CD8-positive, alpha-beta memory T cell (primary cell): Measurements from ENCODE around the gene ABCD3. TPM values are rescaled to one million over a fixed set of nuclear protein-coding genes. Genes with fewer than 3 reads are reported as not detected.

Experiments
- CTCF ChIA-PET: fragments of 350-600 bp; sonication (Branson Sonifier 250); formaldehyde crosslinking; loops from one replicate; lab custom pipeline; 2021; ENCODE audit warnings: antibody characterized with exemption; lab: Charles Lee
- POLR2A ChIA-PET: fragments of 350-600 bp; sonication (Branson Sonifier 250); formaldehyde crosslinking; loops from one replicate; lab custom pipeline; 2021; ENCODE audit warnings: antibody characterized with exemption; lab: Charles Lee
- DNase-seq, 5 donors: peaks; one replicate each; pipeline versions ENCODE4 v3.0.0 to v3.0.0-alpha.2; 2020 to 2022; ENCODE audit warnings: mixed read lengths in 1 of 5
- H3K27ac ChIP-seq: one replicate; pipeline ENCODE4 v1.7.0; 2013; ENCODE audit warnings: low read depth, mild to moderate bottlenecking, low read length, moderate library complexity
- H3K27me3 ChIP-seq: 2 replicates; pipeline ENCODE4 v1.7.0; 2013; ENCODE audit warnings: low read length, mild to moderate bottlenecking; ENCODE audit not compliant: insufficient read depth, poor library complexity, severe bottlenecking
- H3K36me3 ChIP-seq: 2 replicates; pipeline ENCODE4 v1.7.0; 2013; ENCODE audit warnings: mild to moderate bottlenecking, low read length, moderate library complexity; ENCODE audit not compliant: insufficient read depth
- H3K4me1 ChIP-seq: 2 replicates; pipeline ENCODE4 v1.7.0; 2013; ENCODE audit warnings: mild to moderate bottlenecking, low read length, moderate library complexity; ENCODE audit not compliant: insufficient read depth
- H3K4me3 ChIP-seq: 2 replicates; pipeline ENCODE4 v1.7.0; 2013; ENCODE audit warnings: mild to moderate bottlenecking, low read length
- H3K9me3 ChIP-seq: 2 replicates; pipeline ENCODE4 v1.7.0; 2013; ENCODE audit warnings: mild to moderate bottlenecking, low read length
- H3K27ac Mint-ChIP-seq, 8 donors: one replicate each; pipeline ENCODE4 v1.8.0; 2020 to 2021; ENCODE audit warnings: mixed read lengths in 8 of 8, mild to moderate bottlenecking in 6 of 8, inconsistent platforms in 3 of 8, moderate library complexity in 3 of 8
- H3K27me3 Mint-ChIP-seq, 2 donors: one replicate each; pipeline ENCODE4 v1.8.0; 2020 to 2021; ENCODE audit warnings: mixed read lengths in 2 of 2, mild to moderate bottlenecking in 1 of 2, moderate library complexity in 1 of 2
- H3K36me3 Mint-ChIP-seq, 3 donors: one replicate each; pipeline ENCODE4 v1.8.0; 2020 to 2021; ENCODE audit warnings: mixed read lengths in 3 of 3, inconsistent platforms in 1 of 3, mild to moderate bottlenecking in 1 of 3
- H3K4me1 Mint-ChIP-seq, 3 donors: one replicate each; pipeline ENCODE4 v1.8.0; 2020 to 2021; ENCODE audit warnings: mixed read lengths in 3 of 3, inconsistent platforms in 1 of 3, mild to moderate bottlenecking in 1 of 3
- H3K4me3 Mint-ChIP-seq, 7 donors: one replicate each; pipeline ENCODE4 v1.8.0; 2020 to 2021; ENCODE audit warnings: mixed read lengths in 7 of 7, mild to moderate bottlenecking in 6 of 7, moderate library complexity in 4 of 7, inconsistent platforms in 2 of 7
- H3K9me3 Mint-ChIP-seq, 5 donors: one replicate each; pipeline ENCODE4 v1.8.0; 2020 to 2022; ENCODE audit warnings: mixed read lengths in 5 of 5, mild to moderate bottlenecking in 3 of 5, moderate library complexity in 2 of 5, inconsistent platforms in 1 of 5
- polyA plus RNA-seq: library from polyadenylated mRNA; unstranded; fragments of 300-500 nt; fragmentation: Illumina TruSeq; gene quantifications from one replicate; pipeline ENCODE4 v1.2.3, GENCODE V29; 2021
- total RNA-seq, 2 experiments: library from RNA; stranded (reverse); gene quantifications; one replicate each; pipeline ENCODE4 v1.2.3, GENCODE V29; 2021

Gene ABCD3
- total and polyA plus RNA-seq, 3 experiments from 2014 or later: 28.3 to 38.8 (median 36.7) TPM

GRCh38 chr1:94475232-94475631, 57.0 kb downstream of the ABCD3 start:
- peaks cover 1% of the 10 kb centered on the region for H3K36me3 ChIP-seq
- CTCF ChIA-PET: no interaction called here
- no peak overlapping the region for H3K4me3 ChIP-seq
- H3K27me3 ChIP-seq: no peaks in the 10 kb centered on the region
- H3K4me3 Mint-ChIP-seq: no peak overlapping the region
- DNase-seq: no peak
- no peaks in the 10 kb centered on the region for H3K27me3 Mint-ChIP-seq
- H3K9me3 ChIP-seq: no peaks in the 10 kb centered on the region
- no peaks in the 10 kb centered on the region for H3K9me3 Mint-ChIP-seq
- H3K27ac ChIP-seq: no peak overlapping the region
- H3K36me3 Mint-ChIP-seq: peaks cover 4 to 50% (median 17%) of the 10 kb centered on the region in 3 donors
- POLR2A ChIA-PET: no interaction called here
- H3K4me1 Mint-ChIP-seq: no peaks in the 10 kb centered on the region
- H3K4me1 ChIP-seq: no peaks in the 10 kb centered on the region
- H3K27ac Mint-ChIP-seq: no peak overlapping the region

GRCh38 chr1:94479682-94480081, 61.5 kb downstream of the ABCD3 start:
- ChIA-PET POLR2A (no interaction called here), CTCF (no interaction called here)
- H3K27me3 ChIP-seq: no peaks in the 10 kb centered on the region
- no peaks in the 10 kb centered on the region for H3K9me3 Mint-ChIP-seq
- H3K4me3 Mint-ChIP-seq: no peak overlapping the region
- peaks cover 7% of the 10 kb centered on the region for H3K36me3 ChIP-seq
- DNase-seq: no peak
- H3K27ac ChIP-seq: no peak overlapping the region
- no peak overlapping the region for H3K27ac Mint-ChIP-seq
- peaks cover 15 to 59% (median 22%) of the 10 kb centered on the region in 3 donors for H3K36me3 Mint-ChIP-seq
- H3K27me3 Mint-ChIP-seq: no peaks in the 10 kb centered on the region
- no peak overlapping the region for H3K4me3 ChIP-seq
- no peaks in the 10 kb centered on the region for H3K9me3 ChIP-seq
- no peaks in the 10 kb centered on the region for H3K4me1 ChIP-seq
- no peaks in the 10 kb centered on the region for H3K4me1 Mint-ChIP-seq

- Histone ChIP-seq H3K27ac (no peak overlapping the region), H3K4me3 (no peak overlapping the region), H3K36me3 (peaks cover 7% of the 10 kb centered on the region), H3K4me1 (no peaks in the 10 kb centered on the region), H3K9me3 (no peaks in the 10 kb centered on the region), H3K27me3 (no peaks in the 10 kb centered on the region)
- Mint-ChIP-seq H3K36me3 (peaks cover 12 to 58% (median 22%) of the 10 kb centered on the region in 3 donors), H3K4me3 (no peak overlapping the region), H3K4me1 (no peaks in the 10 kb centered on the region), H3K27me3 (no peaks in the 10 kb centered on the region), H3K27ac (peak overlapping the region in 1 of 8 donors; percentile 66), H3K9me3 (no peaks in the 10 kb centered on the region)
- POLR2A ChIA-PET: no interaction called here
- DNase-seq: peak in 4 of 5 donors; percentile 7 to 48 (median 36)
- CTCF ChIA-PET: interaction anchor here (0.6 to 2.9 kb wide), 8 partner anchors 9 to 324 kb away, joined by 3 to 31 read pairs (median 4); no protein-coding TSS in a partner anchor
Measured at GRCh38 chr1:94481473-94481933, 63.3 kb downstream of the ABCD3 start.

- Mint-ChIP-seq H3K27me3 (no peaks in the 10 kb centered on the region), H3K36me3 (peaks cover 24 to 67% (median 28%) of the 10 kb centered on the region in 3 donors), H3K9me3 (no peaks in the 10 kb centered on the region), H3K27ac (no peak overlapping the region), H3K4me3 (no peak overlapping the region), H3K4me1 (no peaks in the 10 kb centered on the region)
- no peak for DNase-seq
- Histone ChIP-seq H3K36me3 (peaks cover 7% of the 10 kb centered on the region), H3K9me3 (no peaks in the 10 kb centered on the region), H3K4me3 (no peak overlapping the region), H3K27me3 (no peaks in the 10 kb centered on the region), H3K4me1 (no peaks in the 10 kb centered on the region), H3K27ac (no peak overlapping the region)
- ChIA-PET POLR2A (no interaction called here), CTCF (no interaction called here)
Measured at GRCh38 chr1:94486990-94487389, 68.8 kb downstream of the ABCD3 start.

- peaks cover 23 to 58% (median 32%) of the 10 kb centered on the region in 3 donors for H3K36me3 Mint-ChIP-seq
- ChIA-PET CTCF (no interaction called here), POLR2A (no interaction called here)
Measured at GRCh38 chr1:94490556-94490955, 72.4 kb downstream of the ABCD3 start.

GRCh38 chr1:94496076-94496755, 78.0 kb downstream of the ABCD3 start:
- no peaks in the 10 kb centered on the region for H3K4me1 Mint-ChIP-seq
- peaks cover 11% of the 10 kb centered on the region for H3K36me3 ChIP-seq
- CTCF ChIA-PET: no interaction called here

More at GRCh38 chr1:94490556-94490955, 72.4 kb downstream of the ABCD3 start:
- Mint-ChIP-seq H3K4me1 (no peaks in the 10 kb centered on the region), H3K27me3 (no peaks in the 10 kb centered on the region), H3K27ac (no peak overlapping the region), H3K9me3 (no peaks in the 10 kb centered on the region), H3K4me3 (no peak overlapping the region)
- DNase-seq: no peak
- no peak overlapping the region for H3K27ac ChIP-seq
- no peaks in the 10 kb centered on the region for H3K27me3 ChIP-seq
- no peak overlapping the region for H3K4me3 ChIP-seq
- no peaks in the 10 kb centered on the region for H3K9me3 ChIP-seq
- no peaks in the 10 kb centered on the region for H3K4me1 ChIP-seq
- H3K36me3 ChIP-seq: peaks cover 3% of the 10 kb centered on the region

GRCh38 chr1:94501426-94501825, 83.2 kb downstream of the ABCD3 start:
- Mint-ChIP-seq H3K9me3 (peaks cover 0 to 4% (median 0%) of the 10 kb centered on the region in 5 donors), H3K4me3 (no peak overlapping the region), H3K4me1 (peaks cover 0 to 3% (median 0%) of the 10 kb centered on the region in 3 donors), H3K36me3 (peaks cover 32 to 71% (median 41%) of the 10 kb centered on the region in 3 donors), H3K27ac (no peak overlapping the region), H3K27me3 (no peaks in the 10 kb centered on the region)
- DNase-seq: no peak
- no peaks in the 10 kb centered on the region for H3K4me1 ChIP-seq
- no peak overlapping the region for H3K27ac ChIP-seq
- no peaks in the 10 kb centered on the region for H3K9me3 ChIP-seq
- H3K36me3 ChIP-seq: peaks cover 8% of the 10 kb centered on the region
- H3K4me3 ChIP-seq: no peak overlapping the region
- H3K27me3 ChIP-seq: no peaks in the 10 kb centered on the region
- CTCF ChIA-PET: interaction anchor here (2.1 kb wide), 1 partner anchor 20 kb away, joined by 6 read pairs; no protein-coding TSS in a partner anchor
- POLR2A ChIA-PET: no interaction called here

More at GRCh38 chr1:94496076-94496755, 78.0 kb downstream of the ABCD3 start:
- Mint-ChIP-seq H3K4me3 (no peak overlapping the region), H3K36me3 (peaks cover 20 to 56% (median 21%) of the 10 kb centered on the region in 3 donors), H3K9me3 (no peaks in the 10 kb centered on the region), H3K27me3 (no peaks in the 10 kb centered on the region), H3K27ac (peak overlapping the region in 1 of 8 donors; percentile 5)
- H3K27me3 ChIP-seq: no peaks in the 10 kb centered on the region
- POLR2A ChIA-PET: no interaction called here
- no peak overlapping the region for H3K4me3 ChIP-seq
- no peak overlapping the region for H3K27ac ChIP-seq
- no peak for DNase-seq
- H3K4me1 ChIP-seq: no peaks in the 10 kb centered on the region
- H3K9me3 ChIP-seq: no peaks in the 10 kb centered on the region

- Histone ChIP-seq H3K4me3 (no peak overlapping the region), H3K36me3 (peaks cover 8% of the 10 kb centered on the region), H3K4me1 (no peaks in the 10 kb centered on the region), H3K27ac (no peak overlapping the region), H3K9me3 (no peaks in the 10 kb centered on the region), H3K27me3 (no peaks in the 10 kb centered on the region)
- Mint-ChIP-seq H3K4me3 (no peak overlapping the region), H3K4me1 (peaks cover 0 to 3% (median 0%) of the 10 kb centered on the region in 3 donors), H3K27me3 (no peaks in the 10 kb centered on the region), H3K9me3 (peaks cover 0 to 4% (median 0%) of the 10 kb centered on the region in 5 donors), H3K36me3 (peaks cover 34 to 72% (median 41%) of the 10 kb centered on the region in 3 donors), H3K27ac (peak overlapping the region in 1 of 8 donors; percentile 43)
- DNase-seq: no peak
- ChIA-PET CTCF (interaction anchor here (2.1 kb wide), 1 partner anchor 21 kb away, joined by 6 read pairs; no protein-coding TSS in a partner anchor), POLR2A (no interaction called here)
Measured at GRCh38 chr1:94501935-94502334, 83.7 kb downstream of the ABCD3 start.
